Tibial nerve (tissue), 3 donors: Measurements from ENCODE around the gene HDAC3.

Experiments
- EP300 ChIP-seq, 2 donors: sonication (generic); formaldehyde crosslinking; IDR thresholded peaks; one replicate each; pipeline ENCODE4 v1.6.1; 2017; ENCODE audit warnings: antibody characterized with exemption in 2 of 2, mild to moderate bottlenecking in 1 of 2
- POLR2A ChIP-seq, 2 donors: fragments of 450-650 bp; IDR thresholded peaks; one replicate each; pipeline ENCODE4 v1.6.1; 2017; ENCODE audit warnings: antibody characterized with exemption in 2 of 2, mild to moderate bottlenecking in 2 of 2, moderate library complexity in 2 of 2

GRCh38 chr5:141637123-141637766, 596 bp upstream of the HDAC3 start:
- no peak for TF ChIP-seq EP300 (IDR thresholded peaks at IDR 0.05)
- no peak for TF ChIP-seq POLR2A (IDR thresholded peaks at IDR 0.05)
